Measurements from ENCODE around the gene PIF1. TPM values are rescaled to one million over a fixed set of nuclear protein-coding genes. Genes with fewer than 3 reads are reported as not detected.
"Not testable (repeated sequence)": the region's sequence is repeated elsewhere in the genome, so short reads cannot be mapped to it uniquely, and the experiment has no call there.

PIF1 gene
- total RNA-seq, 4 donors from 2014 or later = 0.63 to 1.4 (median 1.0) TPM; not detected in 1

DNA sequence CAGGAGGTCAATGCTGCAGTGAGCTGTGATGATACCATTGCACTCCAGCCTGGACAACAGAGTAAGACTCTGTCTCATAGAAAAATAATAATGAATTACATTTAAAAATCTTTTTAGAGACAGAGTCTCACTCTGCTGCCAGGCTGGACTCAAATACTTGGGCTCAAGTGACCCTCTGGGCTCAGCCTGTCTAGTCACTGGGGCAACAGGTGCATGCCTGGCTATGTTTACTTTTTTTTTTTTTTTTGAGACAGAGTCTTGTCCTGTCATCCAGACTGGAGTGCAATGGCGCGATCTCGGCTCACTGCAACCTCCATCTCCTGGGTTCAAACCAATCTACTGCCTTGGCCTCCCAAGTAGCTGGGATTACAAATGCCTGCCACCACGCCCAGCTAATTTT is 8.2 kb upstream of the PIF1 start:
- TF ChIP-seq CTCF (IDR thresholded peaks at IDR 0.05) = no peak
- DNase-seq (ENCODE audit: low spot score) = no peak
- ATAC-seq (ENCODE audit: low FRiP score) = no peak

DNA sequence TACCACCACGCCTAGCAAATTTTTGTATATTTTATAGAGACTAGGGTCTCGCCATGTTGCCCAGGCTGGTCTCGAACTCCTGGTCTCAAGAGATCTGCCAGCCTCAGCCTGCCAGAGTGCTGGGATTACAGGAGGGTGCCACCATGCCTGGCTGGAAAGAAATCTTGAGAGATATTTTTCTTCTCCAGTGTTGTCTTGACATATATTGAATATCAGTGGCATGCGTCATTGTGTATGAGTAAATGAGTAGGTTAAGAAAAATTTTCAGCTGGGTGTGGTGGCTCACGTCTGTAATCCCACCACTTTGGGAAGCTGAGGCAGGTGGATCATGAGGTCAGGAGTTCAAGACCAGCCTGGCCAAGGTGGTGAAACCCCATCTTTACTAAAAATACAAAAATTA is 3.5 kb upstream of the PIF1 start:
- ATAC-seq (ENCODE audit: low FRiP score) = no peak
- DNase-seq (ENCODE audit: low spot score) = no peak
- TF ChIP-seq CTCF (IDR thresholded peaks at IDR 0.05) = no peak

DNA sequence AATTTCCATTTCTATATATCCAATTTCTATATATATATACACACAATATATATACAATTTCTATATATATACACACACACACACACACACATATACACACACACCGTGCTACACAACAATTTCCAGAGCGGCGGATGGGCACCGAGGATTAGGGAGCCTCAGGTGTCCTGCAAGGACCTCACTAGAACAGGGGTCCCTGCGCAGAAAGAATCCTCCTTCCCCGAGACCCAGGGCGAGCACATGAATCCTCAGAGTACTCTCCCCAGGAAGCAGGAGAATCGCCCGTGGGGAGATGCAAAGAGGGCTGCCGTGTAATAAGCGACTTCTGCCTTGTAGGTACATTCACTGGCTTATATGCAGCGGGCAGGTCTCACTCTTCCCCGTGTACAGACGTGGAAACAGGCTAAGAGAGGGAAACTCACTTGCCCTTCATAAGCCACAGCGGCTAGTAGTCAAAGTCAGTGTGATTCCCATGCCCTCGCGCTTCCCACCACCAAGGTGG is 467 bp downstream of the PIF1 start:
- TF ChIP-seq CTCF (IDR thresholded peaks at IDR 0.05) = no peak
- no peak for ATAC-seq (ENCODE audit: low FRiP score)
- no peak for DNase-seq (ENCODE audit: low spot score)

DNA sequence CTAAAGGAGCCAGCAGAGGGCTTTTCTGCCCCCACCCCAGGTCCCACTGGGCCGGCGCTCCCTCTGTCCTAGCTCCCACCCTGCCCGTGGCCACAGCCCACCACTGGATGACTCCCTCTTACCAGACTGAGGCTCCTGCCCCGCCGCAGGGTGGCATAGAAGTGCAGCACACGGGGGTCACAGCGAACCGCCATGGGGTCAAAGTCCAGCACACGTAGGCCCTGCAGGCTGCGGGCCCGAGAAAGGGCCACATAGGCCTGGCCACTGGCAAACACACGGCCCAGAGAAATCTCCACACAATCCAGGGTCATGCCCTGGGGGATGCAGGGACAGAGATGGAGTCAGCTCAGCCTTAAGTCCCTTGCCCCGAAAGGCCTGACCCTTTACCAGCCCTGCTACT is 9.0 kb downstream of the PIF1 start:
- DNase-seq (ENCODE audit: low spot score) = no peak
- no peak for ATAC-seq (ENCODE audit: low FRiP score)
- no peak for TF ChIP-seq CTCF (IDR thresholded peaks at IDR 0.05)

DNA sequence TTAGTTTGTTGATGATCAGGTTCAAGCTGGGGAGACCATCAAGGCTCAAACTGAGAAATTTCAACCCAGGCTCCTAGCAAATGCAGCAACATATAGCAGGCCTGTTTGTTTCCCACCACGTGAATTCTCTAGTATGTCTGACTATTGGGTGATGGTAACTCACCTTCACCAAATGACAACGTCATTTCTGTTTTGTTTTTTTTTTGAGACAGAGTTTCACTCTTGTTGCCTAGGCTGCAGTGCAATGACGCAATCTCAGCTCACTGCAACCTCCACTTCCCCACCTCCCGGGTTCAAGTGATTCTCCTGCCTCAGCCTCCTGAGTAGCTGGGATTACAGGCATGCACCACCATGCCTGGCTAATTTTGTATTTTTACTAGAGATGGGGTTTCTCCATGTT is 10.5 kb downstream of the PIF1 start:
- not testable (repeated sequence) for DNase-seq (ENCODE audit: low spot score); ATAC-seq (ENCODE audit: low FRiP score)

DNA sequence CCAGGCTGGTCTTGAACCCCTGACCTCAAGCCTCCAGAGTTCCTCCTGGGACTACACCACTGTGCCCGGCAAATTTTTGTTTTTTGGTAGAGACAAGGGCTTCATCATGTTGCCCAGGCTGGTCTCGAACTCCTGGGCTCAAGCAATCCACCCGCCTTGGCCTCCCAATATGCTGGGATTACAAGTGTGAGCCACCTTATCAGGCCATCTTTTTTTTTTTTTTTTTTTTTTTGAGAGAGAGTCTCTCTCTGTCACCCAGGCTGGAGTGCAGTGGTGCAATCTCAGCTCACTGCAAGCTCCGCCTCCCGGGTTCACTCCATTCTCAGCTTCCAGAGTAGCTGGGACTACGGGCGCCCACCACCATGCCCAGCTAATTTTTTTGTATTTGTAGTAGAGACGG is 11.2 kb downstream of the PIF1 start:
- DNase-seq (ENCODE audit: low spot score); ATAC-seq (ENCODE audit: low FRiP score): not testable (repeated sequence)

DNA sequence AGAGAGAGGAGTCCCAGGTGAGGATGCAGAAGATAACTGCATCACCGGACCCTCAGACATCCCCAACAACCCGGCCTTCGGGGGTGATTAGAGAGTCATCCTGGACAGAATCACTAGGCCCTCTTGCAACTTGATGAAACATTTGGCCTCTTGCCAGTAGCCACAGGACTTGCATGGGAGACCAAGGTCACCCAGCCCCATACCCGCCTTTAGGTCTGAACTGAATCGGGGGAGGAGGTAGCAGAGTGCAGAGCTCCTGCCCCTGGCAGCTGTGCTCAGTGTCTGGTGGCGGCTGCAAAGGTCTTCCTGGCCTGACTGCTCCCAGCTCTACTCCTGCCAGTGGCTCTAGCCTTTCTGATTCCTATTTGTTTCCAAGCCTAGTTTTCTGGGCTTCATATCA is 12.4 kb downstream of the PIF1 start:
- no peak for TF ChIP-seq CTCF (IDR thresholded peaks at IDR 0.05)
- DNase-seq (ENCODE audit: low spot score) = no peak
- no peak for ATAC-seq (ENCODE audit: low FRiP score)

GRCh38 chr15:64810497-64811326 is 14.7 kb downstream of the PIF1 start:
- ATAC-seq (ENCODE audit: low FRiP score) (peak; percentile 4), DNase-seq (ENCODE audit: low spot score) (no peak)
- no peak for TF ChIP-seq CTCF (IDR thresholded peaks at IDR 0.05)

All from omental fat pad (tissue), 4 donors.